ENCODE measurements around the gene PERM1.

The PERM1 gene

DNA sequence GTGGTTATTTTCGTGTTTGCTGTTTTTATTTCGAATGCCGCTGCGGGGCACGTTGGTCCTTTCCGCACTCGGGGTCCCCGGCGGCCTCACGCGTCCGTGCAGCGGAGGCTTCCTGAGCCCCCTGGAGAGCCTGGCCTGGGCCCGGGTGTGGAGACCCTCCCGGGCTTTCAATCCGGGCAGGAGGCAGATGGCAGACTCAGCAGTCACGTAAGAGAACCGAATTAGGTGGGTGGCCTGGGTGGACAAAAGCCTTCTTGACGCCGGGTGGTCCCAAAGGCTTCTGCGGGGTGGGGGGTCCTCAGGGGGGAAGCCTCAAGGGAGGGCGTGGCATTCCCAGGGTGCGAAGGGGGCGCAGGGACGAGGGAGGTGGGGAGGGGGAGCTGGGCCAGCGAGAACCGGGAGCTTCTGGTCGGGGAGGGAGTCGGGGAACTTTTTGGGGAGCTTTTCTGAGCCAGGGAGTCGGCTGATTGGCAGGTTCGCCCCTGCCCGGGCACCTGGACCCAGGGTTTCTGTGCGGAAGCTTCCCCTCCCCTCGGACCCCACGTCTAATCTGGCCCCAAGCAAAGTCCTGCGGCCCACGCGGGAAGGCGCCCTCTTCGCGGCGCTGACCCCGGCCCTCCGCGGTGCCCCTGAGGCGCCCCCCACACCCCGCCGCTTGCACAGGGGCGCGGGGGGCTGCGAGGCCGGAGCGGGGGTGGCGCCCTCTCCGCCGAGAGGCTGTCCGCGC, 19.3 kb upstream of the PERM1 start:
- no peak overlapping the region for H3K9ac ChIP-seq (ENCODE audit: low read length)
- no peaks in the 10 kb centered on the region for H3K79me2 ChIP-seq (ENCODE audit: insufficient read depth, low read length)
- no peaks in the 10 kb centered on the region for H3K36me3 ChIP-seq (ENCODE audit: low read length)
- TF ChIP-seq, protein P1, sequence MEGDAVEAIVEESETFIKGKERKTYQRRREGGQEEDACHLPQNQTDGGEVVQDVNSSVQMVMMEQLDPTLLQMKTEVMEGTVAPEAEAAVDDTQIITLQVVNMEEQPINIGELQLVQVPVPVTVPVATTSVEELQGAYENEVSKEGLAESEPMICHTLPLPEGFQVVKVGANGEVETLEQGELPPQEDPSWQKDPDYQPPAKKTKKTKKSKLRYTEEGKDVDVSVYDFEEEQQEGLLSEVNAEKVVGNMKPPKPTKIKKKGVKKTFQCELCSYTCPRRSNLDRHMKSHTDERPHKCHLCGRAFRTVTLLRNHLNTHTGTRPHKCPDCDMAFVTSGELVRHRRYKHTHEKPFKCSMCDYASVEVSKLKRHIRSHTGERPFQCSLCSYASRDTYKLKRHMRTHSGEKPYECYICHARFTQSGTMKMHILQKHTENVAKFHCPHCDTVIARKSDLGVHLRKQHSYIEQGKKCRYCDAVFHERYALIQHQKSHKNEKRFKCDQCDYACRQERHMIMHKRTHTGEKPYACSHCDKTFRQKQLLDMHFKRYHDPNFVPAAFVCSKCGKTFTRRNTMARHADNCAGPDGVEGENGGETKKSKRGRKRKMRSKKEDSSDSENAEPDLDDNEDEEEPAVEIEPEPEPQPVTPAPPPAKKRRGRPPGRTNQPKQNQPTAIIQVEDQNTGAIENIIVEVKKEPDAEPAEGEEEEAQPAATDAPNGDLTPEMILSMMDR (IDR thresholded peaks at IDR 0.05; ENCODE audit: insufficient read depth, low read length, poor library complexity, severe bottlenecking): no peak
- TF ChIP-seq EZH2phosphoT487 (conservative IDR thresholded peaks at IDR 0.05; ENCODE audit: low read length): no peak
- no peaks in the 10 kb centered on the region for H3K9me2 ChIP-seq (replicated peaks; ENCODE audit: insufficient read depth, low read length)
- H3K9me3 ChIP-seq (ENCODE audit: insufficient read depth, low read length): no peaks in the 10 kb centered on the region
- H3K4me3 ChIP-seq (ENCODE audit: insufficient read depth, low read length, poor library complexity, severe bottlenecking): no peak overlapping the region
- H3K27me3 ChIP-seq (ENCODE audit: low read length): no peaks in the 10 kb centered on the region
- H3K4me2 ChIP-seq (ENCODE audit: low read depth, low read length, poor library complexity, severe bottlenecking): no peak overlapping the region
- no peak overlapping the region for H2AFZ ChIP-seq (ENCODE audit: low read depth, low read length, severe bottlenecking)
- H3F3A ChIP-seq (ENCODE audit: insufficient read depth): no peaks in the 10 kb centered on the region
- no peaks in the 10 kb centered on the region for H4K20me1 ChIP-seq (ENCODE audit: low read depth, low read length)
- no peak overlapping the region for H3K27ac ChIP-seq (ENCODE audit: low read depth, low read length)

- Histone ChIP-seq H3K9me3 (ENCODE audit: insufficient read depth, low read length) (no peaks in the 10 kb centered on the region), H3K4me3 (ENCODE audit: insufficient read depth, low read length, poor library complexity, severe bottlenecking) (no peak overlapping the region), H2AFZ (ENCODE audit: low read depth, low read length, severe bottlenecking) (no peak overlapping the region), H3K27ac (ENCODE audit: low read depth, low read length) (no peak overlapping the region), H3K27me3 (ENCODE audit: low read length) (no peaks in the 10 kb centered on the region), H3F3A (ENCODE audit: insufficient read depth) (no peaks in the 10 kb centered on the region), H3K9ac (ENCODE audit: low read length) (no peak overlapping the region), H3K9me2 (replicated peaks; ENCODE audit: insufficient read depth, low read length) (no peaks in the 10 kb centered on the region), H3K4me2 (ENCODE audit: low read depth, low read length, poor library complexity, severe bottlenecking) (no peak overlapping the region), H3K36me3 (ENCODE audit: low read length) (no peaks in the 10 kb centered on the region), H4K20me1 (ENCODE audit: low read depth, low read length) (no peaks in the 10 kb centered on the region), H3K79me2 (ENCODE audit: insufficient read depth, low read length) (no peaks in the 10 kb centered on the region)
- TF ChIP-seq, protein P1 (IDR thresholded peaks at IDR 0.05; ENCODE audit: insufficient read depth, low read length, poor library complexity, severe bottlenecking): no peak
- no peak for TF ChIP-seq EZH2phosphoT487 (conservative IDR thresholded peaks at IDR 0.05; ENCODE audit: low read length)
These were observed 18.6 kb upstream of the PERM1 start for GRCh38 chr1:1000357-1001056.

DNA sequence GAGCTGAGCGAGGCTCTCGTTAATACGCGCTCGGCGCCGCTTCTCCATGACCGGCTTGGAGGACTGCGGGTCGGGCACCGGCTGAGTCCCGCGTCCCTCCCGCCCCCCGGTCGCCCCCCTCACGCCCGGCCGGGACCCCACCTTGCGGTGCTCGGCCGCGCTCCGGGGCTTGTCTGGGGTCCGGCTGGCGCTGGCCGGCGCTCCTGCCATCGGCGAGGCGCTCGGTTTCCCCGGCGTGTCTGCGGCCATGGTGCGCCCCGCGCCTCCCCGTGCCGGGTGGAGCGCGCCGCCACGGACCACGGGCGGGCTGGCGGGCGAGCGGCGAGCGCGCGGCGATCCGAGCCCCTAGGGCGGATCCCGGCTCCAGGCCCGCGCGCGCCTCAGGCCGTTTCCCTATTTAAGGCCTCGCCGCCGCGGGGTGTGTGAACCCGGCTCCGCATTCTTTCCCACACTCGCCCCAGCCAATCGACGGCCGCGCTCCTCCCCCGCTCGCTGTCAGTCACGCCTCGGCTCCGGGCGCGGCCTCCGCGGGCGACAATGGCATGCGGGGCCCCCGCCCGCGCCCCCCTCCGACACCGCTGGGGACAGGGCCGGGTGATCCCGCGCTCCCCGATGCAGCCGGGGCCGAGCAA, 17.9 kb upstream of the PERM1 start, which contains the start of gene HES4:
Gene HES4, minus strand, starts transcription at position 373 of the 632 bp plus-strand sequence. Its CDS starts 124 bp downstream, at position 249.
- no peaks in the 10 kb centered on the region for H3K79me2 ChIP-seq (ENCODE audit: insufficient read depth, low read length)
- no peak within 1 kb of the TSS for H3K4me2 ChIP-seq (ENCODE audit: low read depth, low read length, poor library complexity, severe bottlenecking)
- TF ChIP-seq EZH2phosphoT487 (conservative IDR thresholded peaks at IDR 0.05; ENCODE audit: low read length): no peak
- TF ChIP-seq, protein P1 (IDR thresholded peaks at IDR 0.05; ENCODE audit: insufficient read depth, low read length, poor library complexity, severe bottlenecking): no peak
- no peaks in the 10 kb centered on the region for H3K36me3 ChIP-seq (ENCODE audit: low read length)
- H3F3A ChIP-seq (ENCODE audit: insufficient read depth): no peaks in the 10 kb centered on the region
- no peaks in the 10 kb centered on the region for H4K20me1 ChIP-seq (ENCODE audit: low read depth, low read length)
- no peaks in the 10 kb centered on the region for H3K9me2 ChIP-seq (replicated peaks; ENCODE audit: insufficient read depth, low read length)
- no peaks in the 10 kb centered on the region for H3K9me3 ChIP-seq (ENCODE audit: insufficient read depth, low read length)
- H2AFZ ChIP-seq (ENCODE audit: low read depth, low read length, severe bottlenecking): no peak within 1 kb of the TSS
- H3K4me3 ChIP-seq (ENCODE audit: insufficient read depth, low read length, poor library complexity, severe bottlenecking): no peak within 1 kb of the TSS
- no peak within 1 kb of the TSS for H3K27ac ChIP-seq (ENCODE audit: low read depth, low read length)
- H3K27me3 ChIP-seq (ENCODE audit: low read length): no peaks in the 10 kb centered on the region
- H3K9ac ChIP-seq (ENCODE audit: low read length): no peak within 1 kb of the TSS

All from SU-DHL-6 (cell line).